Endothelial cell (in vitro differentiated cells): ENCODE measurements around the gene NOXO1. TPM values are rescaled to one million over a fixed set of nuclear protein-coding genes. Genes with fewer than 3 reads are reported as not detected.

Source experiments
- DNase-seq: peaks from one replicate; pipeline ENCODE4 v3.0.0; 2021; ENCODE audit warnings: low spot score
- H3K27ac Mint-ChIP-seq: one replicate; pipeline ENCODE4 v1.8.0; 2021; ENCODE audit warnings: mixed read lengths, inconsistent platforms; ENCODE audit not compliant: unreplicated experiment
- H3K27me3 Mint-ChIP-seq: one replicate; pipeline ENCODE4 v1.8.0; 2021; ENCODE audit warnings: mild to moderate bottlenecking, moderate library complexity, mixed read lengths, inconsistent platforms; ENCODE audit not compliant: unreplicated experiment
- H3K36me3 Mint-ChIP-seq: one replicate; pipeline ENCODE4 v1.8.0; 2021; ENCODE audit warnings: mild to moderate bottlenecking, low read depth, mixed read lengths, inconsistent platforms; ENCODE audit not compliant: unreplicated experiment
- H3K4me1 Mint-ChIP-seq: one replicate; pipeline ENCODE4 v1.8.0; 2021; ENCODE audit warnings: mild to moderate bottlenecking, mixed read lengths, inconsistent platforms; ENCODE audit not compliant: unreplicated experiment
- H3K4me3 Mint-ChIP-seq: one replicate; pipeline ENCODE4 v1.8.0; 2021; ENCODE audit warnings: mild to moderate bottlenecking, mixed read lengths, inconsistent platforms; ENCODE audit not compliant: unreplicated experiment
- H3K9me3 Mint-ChIP-seq: one replicate; pipeline ENCODE4 v1.8.0; 2021; ENCODE audit warnings: mixed read lengths, inconsistent platforms; ENCODE audit not compliant: unreplicated experiment
- long read RNA-seq: library from polyadenylated mRNA; unstranded; transcript quantifications from one replicate; pipeline ENCODE4 v2.0.0, GENCODE V29; 2020; ENCODE audit not compliant: unreplicated experiment
- total RNA-seq: library from RNA; stranded (reverse); fragmentation: NEBNext Ultra II Directional; extraction: Animal tissue kit (Norgen Biotek cat#: 25700); gene quantifications from one replicate; pipeline ENCODE4 v1.2.1, GENCODE V29; 2021; ENCODE audit not compliant: unreplicated experiment
- TF ChIP-seq, protein P1 (sequence below): fragments of 200-600 bp; sonication (generic); IDR thresholded peaks from one replicate; pipeline ENCODE4 v1.5.0; 2021; ENCODE audit warnings: antibody characterized with exemption; ENCODE audit not compliant: unreplicated experiment

NOXO1 gene, protein sequence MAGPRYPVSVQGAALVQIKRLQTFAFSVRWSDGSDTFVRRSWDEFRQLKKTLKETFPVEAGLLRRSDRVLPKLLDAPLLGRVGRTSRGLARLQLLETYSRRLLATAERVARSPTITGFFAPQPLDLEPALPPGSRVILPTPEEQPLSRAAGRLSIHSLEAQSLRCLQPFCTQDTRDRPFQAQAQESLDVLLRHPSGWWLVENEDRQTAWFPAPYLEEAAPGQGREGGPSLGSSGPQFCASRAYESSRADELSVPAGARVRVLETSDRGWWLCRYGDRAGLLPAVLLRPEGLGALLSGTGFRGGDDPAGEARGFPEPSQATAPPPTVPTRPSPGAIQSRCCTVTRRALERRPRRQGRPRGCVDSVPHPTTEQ
- total RNA-seq: 0.23 TPM
- long read RNA-seq: 0 reads

DNA sequence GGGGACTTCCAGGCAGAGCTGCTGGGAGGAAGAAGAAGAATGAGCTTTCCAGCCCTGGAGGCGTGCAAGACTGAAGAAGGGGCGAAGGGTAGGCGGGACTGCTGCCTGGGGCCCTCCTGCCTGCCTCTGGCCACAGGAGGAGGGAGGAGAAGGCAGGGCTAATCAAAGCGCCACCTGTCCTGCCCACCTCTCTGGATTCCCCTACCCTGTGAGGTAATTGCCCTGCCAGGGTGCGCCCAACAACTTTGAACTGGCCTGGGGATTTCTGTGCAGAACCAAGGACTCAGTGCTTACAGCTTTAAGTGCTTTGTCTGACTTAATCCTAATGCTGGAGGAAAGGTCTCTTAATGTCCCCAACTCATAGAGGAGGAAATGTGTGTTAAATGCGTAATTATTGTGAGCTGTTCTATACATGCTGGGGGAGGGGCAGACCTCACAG lies at the start of gene NOXO1:
TSS of gene NOXO1 (minus strand) at position 72 of the 439 bp plus-strand sequence. CDS start 290 bp downstream, outside the sequence.
- no peak within 1 kb of the TSS for H3K4me3 Mint-ChIP-seq
- peaks cover 14% of the 10 kb centered on the region for H3K4me1 Mint-ChIP-seq
- TF ChIP-seq, protein P1, sequence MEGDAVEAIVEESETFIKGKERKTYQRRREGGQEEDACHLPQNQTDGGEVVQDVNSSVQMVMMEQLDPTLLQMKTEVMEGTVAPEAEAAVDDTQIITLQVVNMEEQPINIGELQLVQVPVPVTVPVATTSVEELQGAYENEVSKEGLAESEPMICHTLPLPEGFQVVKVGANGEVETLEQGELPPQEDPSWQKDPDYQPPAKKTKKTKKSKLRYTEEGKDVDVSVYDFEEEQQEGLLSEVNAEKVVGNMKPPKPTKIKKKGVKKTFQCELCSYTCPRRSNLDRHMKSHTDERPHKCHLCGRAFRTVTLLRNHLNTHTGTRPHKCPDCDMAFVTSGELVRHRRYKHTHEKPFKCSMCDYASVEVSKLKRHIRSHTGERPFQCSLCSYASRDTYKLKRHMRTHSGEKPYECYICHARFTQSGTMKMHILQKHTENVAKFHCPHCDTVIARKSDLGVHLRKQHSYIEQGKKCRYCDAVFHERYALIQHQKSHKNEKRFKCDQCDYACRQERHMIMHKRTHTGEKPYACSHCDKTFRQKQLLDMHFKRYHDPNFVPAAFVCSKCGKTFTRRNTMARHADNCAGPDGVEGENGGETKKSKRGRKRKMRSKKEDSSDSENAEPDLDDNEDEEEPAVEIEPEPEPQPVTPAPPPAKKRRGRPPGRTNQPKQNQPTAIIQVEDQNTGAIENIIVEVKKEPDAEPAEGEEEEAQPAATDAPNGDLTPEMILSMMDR: no peak
- H3K36me3 Mint-ChIP-seq: peaks cover 1% of the 10 kb centered on the region
- H3K27ac Mint-ChIP-seq: no peak within 1 kb of the TSS
- H3K9me3 Mint-ChIP-seq: no peaks in the 10 kb centered on the region
- DNase-seq: no peak
- peaks cover 28% of the 10 kb centered on the region for H3K27me3 Mint-ChIP-seq

DNA sequence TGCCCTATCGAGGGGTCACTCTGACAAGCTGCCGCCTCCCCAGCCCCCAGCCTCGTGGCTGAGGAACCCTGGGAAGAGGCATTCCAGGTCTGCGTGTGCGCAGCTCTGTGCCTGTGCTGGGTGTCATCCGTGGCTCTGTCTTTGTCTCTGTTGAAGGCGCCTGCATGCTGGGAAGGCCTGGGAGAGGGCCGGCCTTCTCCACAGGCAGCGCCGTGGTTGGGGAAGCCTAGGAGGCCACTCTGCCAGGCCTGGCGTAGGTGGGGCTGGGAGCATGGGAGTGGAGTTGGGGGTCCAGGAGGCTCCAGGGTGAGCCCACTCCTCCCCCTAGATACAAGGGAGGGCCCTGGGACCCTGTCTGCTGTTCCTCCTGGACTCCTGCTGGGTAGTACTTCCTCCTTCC lies 48.8 kb upstream of the NOXO1 start:
- H3K27ac Mint-ChIP-seq: no peak overlapping the region
- H3K9me3 Mint-ChIP-seq: no peaks in the 10 kb centered on the region
- H3K27me3 Mint-ChIP-seq: peaks cover 11% of the 10 kb centered on the region
- H3K4me3 Mint-ChIP-seq: no peak overlapping the region
- H3K4me1 Mint-ChIP-seq: peaks cover 13% of the 10 kb centered on the region
- no peaks in the 10 kb centered on the region for H3K36me3 Mint-ChIP-seq
- TF ChIP-seq, protein P1: no peak
- DNase-seq: no peak

DNA sequence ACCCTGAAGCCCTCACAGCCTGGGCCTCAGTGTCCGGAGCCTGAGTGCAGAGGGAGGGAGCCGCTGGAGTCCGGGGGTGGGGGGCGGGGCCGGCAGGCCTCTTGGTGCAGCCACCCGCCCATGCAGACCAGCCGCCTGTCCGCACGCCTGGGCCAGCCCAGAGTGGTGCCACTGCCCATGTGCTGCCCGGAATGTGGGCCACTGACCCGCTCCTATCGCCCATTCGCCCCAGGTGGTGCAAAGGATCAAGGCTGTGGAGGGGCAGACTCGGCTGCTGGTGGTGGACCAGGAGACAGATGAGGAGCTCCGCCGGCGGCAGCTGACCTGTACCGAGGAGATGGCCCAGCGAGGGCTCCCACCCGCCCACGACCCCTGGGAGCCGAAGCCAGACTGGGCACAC lies 48.1 kb upstream of the NOXO1 start:
- no peak for DNase-seq
- Mint-ChIP-seq H3K4me1 (peaks cover 13% of the 10 kb centered on the region), H3K9me3 (no peaks in the 10 kb centered on the region), H3K4me3 (no peak overlapping the region), H3K36me3 (no peaks in the 10 kb centered on the region), H3K27ac (no peak overlapping the region), H3K27me3 (peaks cover 11% of the 10 kb centered on the region)
- TF ChIP-seq, protein P1: no peak

- H3K27me3 Mint-ChIP-seq: peaks cover 13% of the 10 kb centered on the region
- no peaks in the 10 kb centered on the region for H3K36me3 Mint-ChIP-seq
- no peak for DNase-seq
- H3K4me3 Mint-ChIP-seq: no peak overlapping the region
- peaks cover 17% of the 10 kb centered on the region for H3K4me1 Mint-ChIP-seq
- H3K9me3 Mint-ChIP-seq: no peaks in the 10 kb centered on the region
- no peak overlapping the region for H3K27ac Mint-ChIP-seq
- TF ChIP-seq, protein P1: no peak
These were observed 47.5 kb upstream of the NOXO1 start for GRCh38 chr16:2028620-2029220.

DNA sequence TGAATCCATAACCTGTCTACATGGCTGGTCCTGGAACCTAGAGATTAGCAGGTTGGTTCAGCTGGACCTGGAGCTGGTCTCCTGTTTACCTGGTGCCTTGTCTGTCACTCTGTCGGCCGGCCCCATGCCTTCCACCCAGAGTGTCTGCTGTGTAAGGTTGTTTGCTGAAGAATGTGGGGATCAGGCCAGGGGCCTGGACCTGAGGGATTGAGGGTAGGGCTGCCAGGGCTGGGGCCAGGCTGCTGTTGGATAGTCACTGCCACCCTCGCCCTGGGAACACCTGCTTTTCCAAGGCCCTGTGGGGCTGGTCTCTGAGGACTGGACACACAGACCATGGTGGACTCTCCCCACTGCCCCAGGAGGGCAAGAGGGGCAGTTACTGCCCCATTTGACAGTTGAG lies 46.9 kb upstream of the NOXO1 start:
- H3K9me3 Mint-ChIP-seq: no peaks in the 10 kb centered on the region
- no peak overlapping the region for H3K27ac Mint-ChIP-seq
- no peak overlapping the region for H3K4me3 Mint-ChIP-seq
- DNase-seq: no peak
- TF ChIP-seq, protein P1: no peak
- H3K4me1 Mint-ChIP-seq: peaks cover 17% of the 10 kb centered on the region
- no peaks in the 10 kb centered on the region for H3K36me3 Mint-ChIP-seq
- peaks cover 15% of the 10 kb centered on the region for H3K27me3 Mint-ChIP-seq
